CD14-positive monocyte (primary cell): ENCODE results near the gene DDX20. TPM values are rescaled to one million over a fixed set of nuclear protein-coding genes. Genes with fewer than 3 reads are reported as not detected.

Experiments used
- DNase-seq, 3 donors: peaks; one replicate each; pipeline ENCODE4 v3.0.0-alpha.2; 2011 to 2022
- H2AFZ ChIP-seq: 2 replicates; pipeline ENCODE4 v1.6.0; 2012; ENCODE audit warnings: mild to moderate bottlenecking, low read depth, low read length, inconsistent platforms; ENCODE audit not compliant: insufficient read depth, poor library complexity, severe bottlenecking
- H3K27ac ChIP-seq, 2 donors: 1 replicate in 1 of 2; 2 replicates in 1 of 2; pipeline ENCODE4 v1.5.1; 2012 to 2013; ENCODE audit warnings: low read length in 2 of 2, control low read depth in 1 of 2, inconsistent platforms in 1 of 2, low read depth in 1 of 2, mild to moderate bottlenecking in 1 of 2
- H3K27me3 ChIP-seq, 2 donors: one replicate each; pipeline versions ENCODE4 v1.6.0 to v1.6.1; 2011 to 2013; ENCODE audit warnings: low read length in 2 of 2; ENCODE audit not compliant: control insufficient read depth in 2 of 2, insufficient read depth in 2 of 2
- H3K36me3 ChIP-seq, 2 donors: replicated peaks in 1 of 2; 1 replicate in 1 of 2; 2 replicates in 1 of 2; pipeline versions ENCODE4 v1.5.1 to v1.6.1; 2012 to 2013; ENCODE audit warnings: low read length in 2 of 2, control low read depth in 1 of 2, inconsistent platforms in 1 of 2, mild to moderate bottlenecking in 1 of 2; ENCODE audit not compliant: insufficient read depth in 2 of 2, control insufficient read depth in 1 of 2
- H3K4me1 ChIP-seq, 2 donors: 1 replicate in 1 of 2; 2 replicates in 1 of 2; pipeline versions ENCODE4 v1.5.1 to v1.6.1; 2012 to 2013; ENCODE audit warnings: low read length in 2 of 2, control low read depth in 1 of 2, inconsistent platforms in 1 of 2, mild to moderate bottlenecking in 1 of 2, moderate library complexity in 1 of 2; ENCODE audit not compliant: insufficient read depth in 2 of 2, control insufficient read depth in 1 of 2
- H3K4me2 ChIP-seq: replicated peaks from 2 replicates; pipeline ENCODE3; 2012; ENCODE audit warnings: low read length, moderate library complexity, mild to moderate bottlenecking; ENCODE audit not compliant: poor library complexity, severe bottlenecking; ENCODE audit errors: extremely low read depth
- H3K4me3 ChIP-seq, 3 experiments: fragments of 200-600 bp in 1 of 3; sonication (generic) in 1 of 3; replicated peaks in 1 of 3; 1 replicate in 2 of 3; 2 replicates in 1 of 3; pipeline ENCODE4 v1.5.1; 2011 to 2013; ENCODE audit warnings: low read length in 3 of 3, mild to moderate bottlenecking in 3 of 3, control low read depth in 2 of 3, low read depth in 2 of 3, inconsistent platforms in 1 of 3, moderate library complexity in 1 of 3
- H3K79me2 ChIP-seq: 2 replicates; pipeline ENCODE4 v1.6.0; 2012; ENCODE audit warnings: mild to moderate bottlenecking, control low read depth, inconsistent platforms, low read length, moderate library complexity; ENCODE audit not compliant: insufficient read depth
- H3K9ac ChIP-seq: 2 replicates; pipeline ENCODE4 v1.6.0; 2017; ENCODE audit warnings: low read length, mild to moderate bottlenecking; ENCODE audit not compliant: insufficient read depth, poor library complexity, severe bottlenecking
- H3K9me3 ChIP-seq, 2 donors: replicated peaks in 1 of 2; 1 replicate in 1 of 2; 2 replicates in 1 of 2; pipeline versions ENCODE4 v1.5.1 to v1.6.1; 2012 to 2013; ENCODE audit warnings: low read length in 2 of 2, control low read depth in 1 of 2; ENCODE audit not compliant: control insufficient read depth in 1 of 2, insufficient read depth in 1 of 2
- H4K20me1 ChIP-seq: 2 replicates; pipeline ENCODE4 v1.6.0; 2012; ENCODE audit warnings: mild to moderate bottlenecking, low read length, control low read depth, moderate library complexity; ENCODE audit not compliant: insufficient read depth
- H3K27ac Mint-ChIP-seq, 7 donors: one replicate each; pipeline ENCODE4 v1.8.0; 2020; ENCODE audit warnings: mild to moderate bottlenecking in 7 of 7, mixed read lengths in 7 of 7, moderate library complexity in 6 of 7, inconsistent platforms in 2 of 7
- H3K27me3 Mint-ChIP-seq, 3 donors: one replicate each; pipeline ENCODE4 v1.8.0; 2021 to 2022; ENCODE audit warnings: low read depth in 3 of 3, mild to moderate bottlenecking in 3 of 3, mixed read lengths in 3 of 3, moderate library complexity in 3 of 3, inconsistent platforms in 1 of 3
- H3K36me3 Mint-ChIP-seq, 2 donors: one replicate each; pipeline ENCODE4 v1.8.0; 2020; ENCODE audit warnings: mixed read lengths in 2 of 2, inconsistent platforms in 1 of 2, mild to moderate bottlenecking in 1 of 2
- H3K4me1 Mint-ChIP-seq: one replicate; pipeline ENCODE4 v1.8.0; 2020; ENCODE audit warnings: mild to moderate bottlenecking, mixed read lengths
- H3K4me3 Mint-ChIP-seq, 2 donors: one replicate each; pipeline ENCODE4 v1.8.0; 2020; ENCODE audit warnings: mild to moderate bottlenecking in 2 of 2, mixed read lengths in 2 of 2, moderate library complexity in 1 of 2
- H3K9me3 Mint-ChIP-seq, 7 donors: one replicate each; pipeline ENCODE4 v1.8.0; 2020 to 2022; ENCODE audit warnings: mixed read lengths in 7 of 7, mild to moderate bottlenecking in 6 of 7, moderate library complexity in 6 of 7, inconsistent platforms in 2 of 7
- WGBS: methylation state at CpG from one replicate; pipeline ENCODE4 v1.1.5; 2013; ENCODE audit warnings: missing lambda C conversion rate; ENCODE audit not compliant: insufficient coverage; 5-methylcytosine and 5-hydroxymethylcytosine counted together
- intact Hi-C, 2 donors: fragments of 100-400 bp; cut with micrococcal nuclease; formaldehyde crosslinking; loops; one replicate each; pipeline versions ENCODE4 v1.15.0 to v1.15.1; 2023
- polyA plus RNA-seq, 3 donors: library from polyadenylated mRNA; depleted of rRNA in 1 of 3; unstranded in 2 of 3; stranded (reverse) in 1 of 3; fragments of 300-500 nt in 2 of 3; fragments of >200 nt in 1 of 3; fragmentation: Illumina TruSeq in 2 of 3; gene quantifications; 1 replicate in 2 of 3; 2 replicates in 1 of 3; pipeline ENCODE4 v1.2.3, GENCODE V29; 2012 to 2021
- TF ChIP-seq, protein P1 (sequence below): fragments of 200-600 bp; IDR thresholded peaks from one replicate; pipeline ENCODE4 v1.8.0; 2022; ENCODE audit warnings: antibody characterized with exemption, mild to moderate bottlenecking

The DDX20 gene
- polyA plus RNA-seq, 3 donors, result 3.1 to 4.1 (median 4.0) TPM

- no peak for DNase-seq
- intact Hi-C loops, result loop anchor here (10.0 kb wide), 4 partner anchors 121 to 771 kb away; partner anchors contain the start of genes ADORA3 (in 1 of the 2), DENND2D (in 1 of the 2), LRIF1 (in 1 of the 2) and RAP1A (in 1 of the 2)
- H3K9me3 ChIP-seq, result no peaks in the 10 kb centered on the region
- no peak overlapping the region for H3K9ac ChIP-seq
- no peak overlapping the region for H3K27ac ChIP-seq
- H3K4me1 Mint-ChIP-seq, result peaks cover 28% of the 10 kb centered on the region
- peaks cover 18 to 36% (median 28%) of the 10 kb centered on the region in 3 donors for H3K27me3 Mint-ChIP-seq
- H3K36me3 ChIP-seq, result no peaks in the 10 kb centered on the region
- H3K4me1 ChIP-seq, result peaks cover 74 to 79% of the 10 kb centered on the region in 2 donors
- H4K20me1 ChIP-seq, result no peaks in the 10 kb centered on the region
- no peak overlapping the region for H3K4me2 ChIP-seq
- peaks cover 2 to 21% of the 10 kb centered on the region in 2 donors for H3K27me3 ChIP-seq
- no peak overlapping the region for H3K4me3 Mint-ChIP-seq
- H3K36me3 Mint-ChIP-seq, result peaks cover 23 to 32% of the 10 kb centered on the region in 2 donors
- TF ChIP-seq, protein P1, sequence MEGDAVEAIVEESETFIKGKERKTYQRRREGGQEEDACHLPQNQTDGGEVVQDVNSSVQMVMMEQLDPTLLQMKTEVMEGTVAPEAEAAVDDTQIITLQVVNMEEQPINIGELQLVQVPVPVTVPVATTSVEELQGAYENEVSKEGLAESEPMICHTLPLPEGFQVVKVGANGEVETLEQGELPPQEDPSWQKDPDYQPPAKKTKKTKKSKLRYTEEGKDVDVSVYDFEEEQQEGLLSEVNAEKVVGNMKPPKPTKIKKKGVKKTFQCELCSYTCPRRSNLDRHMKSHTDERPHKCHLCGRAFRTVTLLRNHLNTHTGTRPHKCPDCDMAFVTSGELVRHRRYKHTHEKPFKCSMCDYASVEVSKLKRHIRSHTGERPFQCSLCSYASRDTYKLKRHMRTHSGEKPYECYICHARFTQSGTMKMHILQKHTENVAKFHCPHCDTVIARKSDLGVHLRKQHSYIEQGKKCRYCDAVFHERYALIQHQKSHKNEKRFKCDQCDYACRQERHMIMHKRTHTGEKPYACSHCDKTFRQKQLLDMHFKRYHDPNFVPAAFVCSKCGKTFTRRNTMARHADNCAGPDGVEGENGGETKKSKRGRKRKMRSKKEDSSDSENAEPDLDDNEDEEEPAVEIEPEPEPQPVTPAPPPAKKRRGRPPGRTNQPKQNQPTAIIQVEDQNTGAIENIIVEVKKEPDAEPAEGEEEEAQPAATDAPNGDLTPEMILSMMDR, result no peak
- no peak overlapping the region for H2AFZ ChIP-seq
- H3K4me3 ChIP-seq, result no peak overlapping the region
- no peaks in the 10 kb centered on the region for H3K79me2 ChIP-seq
- 100% methylated on average over 1 of the region's 4 CpGs for WGBS
- no peak overlapping the region for H3K27ac Mint-ChIP-seq
- peaks cover 0 to 9% (median 0%) of the 10 kb centered on the region in 7 donors for H3K9me3 Mint-ChIP-seq
Observed at GRCh38 chr1:111735321-111735720, 20.4 kb upstream of the DDX20 start.

- TF ChIP-seq, protein P1, result no peak
- H3K79me2 ChIP-seq, result no peaks in the 10 kb centered on the region
- no peak overlapping the region for H2AFZ ChIP-seq
- Mint-ChIP-seq H3K9me3 (peaks cover 0 to 14% (median 5%) of the 10 kb centered on the region in 7 donors), H3K4me3 (no peak overlapping the region), H3K4me1 (peaks cover 35% of the 10 kb centered on the region), H3K36me3 (peaks cover 20 to 30% of the 10 kb centered on the region in 2 donors), H3K27me3 (peaks cover 24 to 43% (median 35%) of the 10 kb centered on the region in 3 donors), H3K27ac (no peak overlapping the region)
- H3K27ac ChIP-seq, result no peak overlapping the region
- H3K27me3 ChIP-seq, result peaks cover 4 to 28% of the 10 kb centered on the region in 2 donors
- 94% methylated on average over 2 of the region's 8 CpGs for WGBS
- H3K4me3 ChIP-seq, result no peak overlapping the region
- H3K9ac ChIP-seq, result no peak overlapping the region
- H3K4me1 ChIP-seq, result peaks cover 78 to 83% of the 10 kb centered on the region in 2 donors
- peaks cover 0 to under 1% of the 10 kb centered on the region in 2 donors for H3K9me3 ChIP-seq
- intact Hi-C loops, result loop anchor here (10.0 kb wide), 4 partner anchors 121 to 771 kb away; partner anchors contain the start of genes ADORA3 (in 1 of the 2), DENND2D (in 1 of the 2), LRIF1 (in 1 of the 2) and RAP1A (in 1 of the 2)
- no peak for DNase-seq
- no peaks in the 10 kb centered on the region for H4K20me1 ChIP-seq
- no peaks in the 10 kb centered on the region for H3K36me3 ChIP-seq
- H3K4me2 ChIP-seq, result no peak overlapping the region
Observed at GRCh38 chr1:111735858-111736544, 19.7 kb upstream of the DDX20 start.
